ENCODE results near the gene PTPN20.

Gene PTPN20

GRCh38 chr10:47022311-47023131 is 111.3 kb downstream of the PTPN20 start:
- peak; percentile 65 for DNase-seq

- DNase-seq = peak; percentile 33
Measured at GRCh38 chr10:47023237-47024045, 112.2 kb downstream of the PTPN20 start.

- peak; percentile 7 for DNase-seq
Measured at GRCh38 chr10:47024046-47024322, 112.8 kb downstream of the PTPN20 start.

GRCh38 chr10:47024399-47025252 is 113.4 kb downstream of the PTPN20 start:
- peak; percentile 63 for DNase-seq

GRCh38 chr10:47025253-47025539 is 114.0 kb downstream of the PTPN20 start:
- DNase-seq = no peak

GRCh38 chr10:47025540-47026300 is 114.5 kb downstream of the PTPN20 start:
- peak; percentile 54 for DNase-seq

GRCh38 chr10:47026301-47027107 is 115.3 kb downstream of the PTPN20 start:
- peak; percentile 9 for DNase-seq

GRCh38 chr10:47027108-47027783 is 116.0 kb downstream of the PTPN20 start:
- peak; percentile 13 for DNase-seq

- DNase-seq = peak; percentile 16
Measured at GRCh38 chr10:47027784-47028260, 116.6 kb downstream of the PTPN20 start.

- DNase-seq = no peak
Measured at GRCh38 chr10:47028466-47028865, 117.2 kb downstream of the PTPN20 start.

- DNase-seq = peak; percentile 15
Measured at GRCh38 chr10:47029181-47030009, 118.2 kb downstream of the PTPN20 start.

GRCh38 chr10:47030191-47030703 is 119.0 kb downstream of the PTPN20 start:
- DNase-seq = peak; percentile 53

- peak; percentile 78 for DNase-seq
Measured at GRCh38 chr10:47031211-47031900, 120.1 kb downstream of the PTPN20 start.

- no peak for DNase-seq
Measured at GRCh38 chr10:47031901-47032465, 120.8 kb downstream of the PTPN20 start.

GRCh38 chr10:47033081-47033480 is 121.9 kb downstream of the PTPN20 start:
- no peak for DNase-seq

GRCh38 chr10:47033541-47034270 is 122.5 kb downstream of the PTPN20 start:
- DNase-seq = no peak

GRCh38 chr10:47034441-47035051 is 123.3 kb downstream of the PTPN20 start:
- no peak for DNase-seq

All from right hindlimb (tissue), 1 donor.